Glutamatergic neuron (in vitro differentiated cells): ENCODE measurements around the gene SLC22A2. TPM values are rescaled to one million over a fixed set of nuclear protein-coding genes. Genes with fewer than 3 reads are reported as not detected.

ENCODE experiments used
- DNase-seq: peaks from one replicate; pipeline ENCODE4 v3.0.0; 2022
- H3K27ac Mint-ChIP-seq: one replicate; pipeline ENCODE4 v1.8.0; 2020; ENCODE audit warnings: mild to moderate bottlenecking, mixed read lengths, inconsistent platforms; ENCODE audit not compliant: unreplicated experiment
- H3K27me3 Mint-ChIP-seq: one replicate; pipeline ENCODE4 v1.8.0; 2020; ENCODE audit warnings: mild to moderate bottlenecking, moderate library complexity, mixed read lengths, inconsistent platforms; ENCODE audit not compliant: unreplicated experiment
- H3K36me3 Mint-ChIP-seq: one replicate; pipeline ENCODE4 v1.8.0; 2020; ENCODE audit warnings: mild to moderate bottlenecking, mixed read lengths, inconsistent platforms; ENCODE audit not compliant: unreplicated experiment
- H3K4me1 Mint-ChIP-seq: one replicate; pipeline ENCODE4 v1.8.0; 2020; ENCODE audit warnings: mild to moderate bottlenecking, low read depth, mixed read lengths, inconsistent platforms; ENCODE audit not compliant: unreplicated experiment
- H3K4me3 Mint-ChIP-seq: one replicate; pipeline ENCODE4 v1.8.0; 2020; ENCODE audit warnings: mild to moderate bottlenecking, mixed read lengths, inconsistent platforms; ENCODE audit not compliant: unreplicated experiment
- H3K9me3 Mint-ChIP-seq: one replicate; pipeline ENCODE4 v1.8.0; 2020; ENCODE audit warnings: mild to moderate bottlenecking, moderate library complexity, mixed read lengths, inconsistent platforms; ENCODE audit not compliant: unreplicated experiment
- total RNA-seq: library from RNA; stranded (reverse); fragmentation: NEBNext Ultra II Directional; extraction: Animal tissue kit (Norgen Biotek cat#: 25700); gene quantifications from one replicate; pipeline ENCODE4 v1.2.1, GENCODE V29; 2021; ENCODE audit not compliant: unreplicated experiment
- TF ChIP-seq, protein P1 (sequence below): fragments of 200-600 bp; sonication (generic); IDR thresholded peaks from one replicate; pipeline ENCODE4 v1.5.0; 2021; ENCODE audit not compliant: partially characterized antibody, unreplicated experiment

Gene SLC22A2
- total RNA-seq, 1 donor from 2014 or later, result not detected

DNA sequence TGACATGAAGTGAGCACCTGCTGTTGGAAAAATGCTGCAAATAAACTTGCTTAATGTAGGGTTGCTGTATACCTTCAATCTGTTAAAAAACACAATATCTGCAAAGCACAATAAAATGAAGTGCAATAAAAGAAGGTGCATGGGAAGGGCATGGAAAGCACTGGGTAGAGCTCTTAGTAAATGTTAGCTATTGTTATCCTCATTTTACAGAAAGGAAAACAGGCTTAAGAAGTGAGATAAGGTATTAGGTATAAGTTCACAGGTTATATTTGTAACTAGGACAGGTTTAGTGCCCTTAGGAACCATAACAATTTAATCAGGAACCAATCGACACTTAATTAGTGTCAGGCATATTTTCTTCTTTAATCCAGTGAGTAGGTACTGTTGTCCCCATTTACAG, 36.7 kb downstream of the SLC22A2 start:
- Mint-ChIP-seq H3K27ac (no peak overlapping the region), H3K9me3 (peaks cover 2% of the 10 kb centered on the region), H3K4me1 (no peaks in the 10 kb centered on the region), H3K4me3 (no peak overlapping the region), H3K36me3 (peaks cover 4% of the 10 kb centered on the region), H3K27me3 (peaks cover 1% of the 10 kb centered on the region)
- TF ChIP-seq, protein P1, sequence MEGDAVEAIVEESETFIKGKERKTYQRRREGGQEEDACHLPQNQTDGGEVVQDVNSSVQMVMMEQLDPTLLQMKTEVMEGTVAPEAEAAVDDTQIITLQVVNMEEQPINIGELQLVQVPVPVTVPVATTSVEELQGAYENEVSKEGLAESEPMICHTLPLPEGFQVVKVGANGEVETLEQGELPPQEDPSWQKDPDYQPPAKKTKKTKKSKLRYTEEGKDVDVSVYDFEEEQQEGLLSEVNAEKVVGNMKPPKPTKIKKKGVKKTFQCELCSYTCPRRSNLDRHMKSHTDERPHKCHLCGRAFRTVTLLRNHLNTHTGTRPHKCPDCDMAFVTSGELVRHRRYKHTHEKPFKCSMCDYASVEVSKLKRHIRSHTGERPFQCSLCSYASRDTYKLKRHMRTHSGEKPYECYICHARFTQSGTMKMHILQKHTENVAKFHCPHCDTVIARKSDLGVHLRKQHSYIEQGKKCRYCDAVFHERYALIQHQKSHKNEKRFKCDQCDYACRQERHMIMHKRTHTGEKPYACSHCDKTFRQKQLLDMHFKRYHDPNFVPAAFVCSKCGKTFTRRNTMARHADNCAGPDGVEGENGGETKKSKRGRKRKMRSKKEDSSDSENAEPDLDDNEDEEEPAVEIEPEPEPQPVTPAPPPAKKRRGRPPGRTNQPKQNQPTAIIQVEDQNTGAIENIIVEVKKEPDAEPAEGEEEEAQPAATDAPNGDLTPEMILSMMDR, result no peak
- no peak for DNase-seq

DNA sequence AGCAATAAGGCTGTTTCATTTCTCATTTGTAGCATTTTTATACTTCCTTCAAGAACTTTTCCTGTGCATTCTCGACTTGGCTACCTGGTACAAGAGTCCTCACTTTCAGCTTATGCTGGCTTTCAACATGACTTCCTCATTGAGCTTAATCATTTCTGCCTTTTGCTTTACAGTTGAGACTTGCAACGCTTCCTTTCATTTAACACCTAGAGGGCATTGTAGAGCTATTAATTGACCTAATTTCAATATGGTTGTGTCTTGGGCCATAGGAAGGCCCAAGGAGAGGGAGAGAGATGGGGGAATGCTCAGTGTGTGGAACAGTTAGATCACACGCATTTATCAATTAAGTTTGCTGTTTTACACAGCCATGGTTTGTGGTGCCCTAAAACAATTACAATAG, 37.2 kb downstream of the SLC22A2 start:
- H3K27me3 Mint-ChIP-seq, result peaks cover 1% of the 10 kb centered on the region
- peaks cover 4% of the 10 kb centered on the region for H3K36me3 Mint-ChIP-seq
- TF ChIP-seq, protein P1, result no peak
- H3K4me3 Mint-ChIP-seq, result no peak overlapping the region
- H3K27ac Mint-ChIP-seq, result no peak overlapping the region
- no peaks in the 10 kb centered on the region for H3K4me1 Mint-ChIP-seq
- DNase-seq, result no peak
- no peaks in the 10 kb centered on the region for H3K9me3 Mint-ChIP-seq

DNA sequence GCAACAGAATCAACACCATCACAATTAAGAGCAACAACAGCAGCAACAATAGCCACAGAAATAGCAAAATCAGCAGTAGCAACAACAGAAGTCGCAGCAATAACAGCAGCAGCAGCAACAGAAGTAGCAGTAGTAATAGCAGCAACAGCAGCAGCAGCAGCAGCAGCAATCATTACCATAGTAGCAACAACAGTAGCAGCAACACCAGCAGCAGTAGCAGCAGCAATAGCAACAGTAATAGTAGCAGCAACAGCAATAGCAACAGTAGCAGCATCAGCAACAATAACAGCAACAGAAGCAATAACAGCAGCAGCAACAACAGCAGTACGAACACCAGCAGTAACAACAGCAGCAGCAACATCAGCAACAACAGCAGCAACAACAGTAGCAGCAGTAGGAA, 39.8 kb downstream of the SLC22A2 start:
- Mint-ChIP-seq H3K27ac (no peak overlapping the region), H3K4me1 (no peaks in the 10 kb centered on the region)

DNA sequence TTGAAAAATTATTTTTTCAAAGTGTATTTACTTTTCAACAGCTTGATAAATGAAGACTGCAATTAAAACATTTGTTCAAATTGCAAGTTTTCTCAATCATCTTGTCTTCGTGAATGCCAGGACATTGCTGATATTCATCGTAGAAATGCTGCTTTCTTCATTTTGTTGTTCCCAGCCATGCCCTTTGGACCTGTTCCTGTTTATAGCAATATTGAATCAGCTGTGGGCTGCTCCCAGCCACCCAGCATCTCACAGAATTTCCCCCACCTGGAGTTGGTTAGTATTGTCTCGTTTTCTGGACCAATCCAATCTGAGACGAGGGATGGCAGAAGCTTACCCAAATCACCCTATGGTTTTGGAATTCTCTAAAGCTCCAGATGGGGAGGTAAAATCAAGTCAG, 40.8 kb downstream of the SLC22A2 start:
- Mint-ChIP-seq H3K27me3 (peaks cover 1% of the 10 kb centered on the region), H3K27ac (no peak overlapping the region), H3K36me3 (peaks cover 4% of the 10 kb centered on the region), H3K9me3 (no peaks in the 10 kb centered on the region), H3K4me1 (no peaks in the 10 kb centered on the region), H3K4me3 (no peak overlapping the region)
- no peak for DNase-seq
- TF ChIP-seq, protein P1, result no peak

More for the DNA sequence above, 39.8 kb downstream of the SLC22A2 start:
- no peaks in the 10 kb centered on the region for H3K9me3 Mint-ChIP-seq
- no peak for DNase-seq
- H3K36me3 Mint-ChIP-seq, result peaks cover 4% of the 10 kb centered on the region
- H3K27me3 Mint-ChIP-seq, result peaks cover 1% of the 10 kb centered on the region
- no peak overlapping the region for H3K4me3 Mint-ChIP-seq
- TF ChIP-seq, protein P1, result no peak

DNA sequence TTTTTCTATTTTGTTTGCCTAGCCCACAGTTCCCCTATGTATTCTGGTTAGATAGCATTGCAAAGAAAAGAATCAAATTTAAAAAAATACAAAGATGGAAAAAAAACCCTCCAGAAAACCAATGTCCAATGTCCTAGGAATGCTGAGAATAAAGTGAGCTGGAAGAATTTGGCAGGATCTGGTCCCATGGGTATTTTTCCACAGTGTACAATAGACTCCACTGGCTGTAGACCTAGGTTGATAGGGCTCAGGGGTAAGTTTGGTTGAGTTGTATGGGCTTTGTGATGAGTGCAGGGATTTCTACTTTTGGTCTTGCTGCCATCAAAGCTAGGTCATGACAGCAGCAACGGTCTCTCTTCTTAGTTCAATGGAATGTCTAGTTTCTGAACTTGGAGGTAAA, 41.5 kb downstream of the SLC22A2 start:
- Mint-ChIP-seq H3K27me3 (peaks cover 1% of the 10 kb centered on the region), H3K9me3 (no peaks in the 10 kb centered on the region), H3K27ac (no peak overlapping the region), H3K4me1 (no peaks in the 10 kb centered on the region), H3K4me3 (no peak overlapping the region), H3K36me3 (peaks cover 4% of the 10 kb centered on the region)
- DNase-seq, result no peak
- TF ChIP-seq, protein P1, result no peak
